H7 (cell line): ENCODE measurements around the gene MAP2. TPM values are rescaled to one million over a fixed set of nuclear protein-coding genes. Genes with fewer than 3 reads are reported as not detected.

Experiments
- DNase-seq: peaks from one replicate; pipeline ENCODE4 v3.0.0; 2012
- H3K27me3 ChIP-seq: 2 replicates; pipeline ENCODE4 v1.6.0; 2011; ENCODE audit warnings: mild to moderate bottlenecking, low read length; ENCODE audit not compliant: control insufficient read depth, insufficient read depth
- H3K36me3 ChIP-seq: replicated peaks from 2 replicates; pipeline ENCODE4 v1.5.1; 2011; ENCODE audit warnings: low read length; ENCODE audit not compliant: control insufficient read depth, insufficient read depth
- H3K4me3 ChIP-seq: 2 replicates; pipeline ENCODE4 v1.5.1; 2011; ENCODE audit warnings: low read depth, mild to moderate bottlenecking, control low read depth, low read length, moderate library complexity; ENCODE audit not compliant: insufficient read depth
- total RNA-seq: library from RNA; depleted of rRNA; stranded (reverse); fragments of >200 nt; shearing (Covaris generic); gene quantifications from 2 replicates; pipeline ENCODE4 v1.2.3, GENCODE V29; 2014

Gene MAP2
- total RNA-seq, 1 experiment from 2014 or later, result 1.6 TPM

DNA sequence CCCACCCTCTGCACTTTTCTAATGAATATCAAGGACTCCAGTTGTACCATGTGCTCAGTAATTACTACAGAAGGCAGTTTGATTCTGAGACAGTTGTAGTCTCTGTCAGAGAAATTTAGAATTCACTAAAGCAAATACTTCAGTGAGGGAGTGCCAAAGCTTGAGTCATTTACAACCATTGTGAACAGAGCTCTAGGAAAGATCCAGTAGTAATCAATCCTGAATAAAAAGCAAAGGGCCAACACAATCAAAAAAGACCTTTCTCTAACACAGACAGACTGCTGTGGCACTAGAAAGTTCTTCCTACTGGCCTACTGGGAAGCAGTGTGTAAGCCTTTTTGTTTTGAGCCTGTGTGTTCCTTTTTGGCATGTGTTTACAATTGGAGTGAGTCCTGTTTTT is 212.2 kb downstream of the MAP2 start:
- DNase-seq, result no peak
- H3K4me3 ChIP-seq, result no peak overlapping the region
- H3K27me3 ChIP-seq, result no peaks in the 10 kb centered on the region
- H3K36me3 ChIP-seq, result no peaks in the 10 kb centered on the region

DNA sequence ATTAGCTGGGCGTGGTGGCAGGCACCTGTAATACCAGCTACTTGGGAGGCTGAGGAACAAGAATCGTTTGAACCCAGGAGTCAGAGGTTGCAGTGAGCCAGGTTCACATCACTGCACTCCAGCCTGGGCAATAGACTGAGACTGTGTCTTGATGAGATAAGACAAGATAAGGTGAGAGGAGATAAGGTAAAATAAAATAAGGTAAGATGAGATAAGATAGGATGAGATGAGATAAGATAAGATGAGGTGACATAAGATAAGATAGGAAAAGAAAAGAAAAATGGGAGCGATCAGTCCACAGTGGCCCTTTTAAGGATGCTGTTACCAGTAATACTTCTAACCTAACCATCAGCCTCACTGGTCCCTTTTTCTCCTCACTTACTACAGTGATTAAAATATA is 213.4 kb downstream of the MAP2 start:
- no peaks in the 10 kb centered on the region for H3K36me3 ChIP-seq

DNA sequence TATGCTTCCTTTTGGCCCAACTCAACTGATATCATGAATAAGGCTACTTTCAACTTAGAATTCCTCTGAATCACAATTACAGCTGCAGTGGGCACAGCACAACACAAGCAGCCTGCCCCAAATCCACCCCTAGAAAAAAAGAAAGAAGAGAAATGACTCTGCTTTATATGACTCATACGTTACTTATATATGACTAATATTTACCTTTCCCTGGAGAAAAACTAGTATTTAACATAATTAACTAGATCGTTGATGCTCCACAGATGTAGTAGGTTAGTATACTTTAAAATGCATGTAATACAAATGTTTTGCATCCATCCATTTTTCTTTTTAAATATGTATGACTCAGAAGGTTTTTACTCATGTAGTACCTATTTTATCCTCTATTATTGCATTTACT is 214.5 kb downstream of the MAP2 start:
- no peaks in the 10 kb centered on the region for H3K36me3 ChIP-seq
- no peak for DNase-seq
- no peak overlapping the region for H3K4me3 ChIP-seq
- no peaks in the 10 kb centered on the region for H3K27me3 ChIP-seq

More for the DNA sequence above, 213.4 kb downstream of the MAP2 start:
- DNase-seq, result no peak
- no peak overlapping the region for H3K4me3 ChIP-seq
- no peaks in the 10 kb centered on the region for H3K27me3 ChIP-seq

DNA sequence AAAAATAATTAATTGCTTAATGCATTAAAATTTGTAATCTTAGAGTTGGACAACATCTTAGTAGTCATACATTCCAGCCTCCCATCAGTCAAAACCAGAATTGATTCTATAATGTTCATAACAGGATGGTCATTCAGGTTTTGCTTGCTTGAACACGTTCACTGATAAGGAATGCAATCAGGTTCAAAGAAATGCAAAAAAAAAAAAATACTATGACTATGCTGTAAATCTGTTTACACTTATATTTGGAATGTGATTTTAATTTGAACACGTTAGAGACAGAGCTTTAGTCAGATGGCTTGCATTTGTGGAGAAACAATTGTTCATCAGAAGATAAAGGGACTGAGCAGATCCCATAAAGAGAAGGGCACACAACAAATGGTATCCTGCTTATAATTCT is 216.5 kb downstream of the MAP2 start:
- Histone ChIP-seq H3K27me3 (no peaks in the 10 kb centered on the region), H3K36me3 (no peaks in the 10 kb centered on the region), H3K4me3 (no peak overlapping the region)
- DNase-seq, result no peak

DNA sequence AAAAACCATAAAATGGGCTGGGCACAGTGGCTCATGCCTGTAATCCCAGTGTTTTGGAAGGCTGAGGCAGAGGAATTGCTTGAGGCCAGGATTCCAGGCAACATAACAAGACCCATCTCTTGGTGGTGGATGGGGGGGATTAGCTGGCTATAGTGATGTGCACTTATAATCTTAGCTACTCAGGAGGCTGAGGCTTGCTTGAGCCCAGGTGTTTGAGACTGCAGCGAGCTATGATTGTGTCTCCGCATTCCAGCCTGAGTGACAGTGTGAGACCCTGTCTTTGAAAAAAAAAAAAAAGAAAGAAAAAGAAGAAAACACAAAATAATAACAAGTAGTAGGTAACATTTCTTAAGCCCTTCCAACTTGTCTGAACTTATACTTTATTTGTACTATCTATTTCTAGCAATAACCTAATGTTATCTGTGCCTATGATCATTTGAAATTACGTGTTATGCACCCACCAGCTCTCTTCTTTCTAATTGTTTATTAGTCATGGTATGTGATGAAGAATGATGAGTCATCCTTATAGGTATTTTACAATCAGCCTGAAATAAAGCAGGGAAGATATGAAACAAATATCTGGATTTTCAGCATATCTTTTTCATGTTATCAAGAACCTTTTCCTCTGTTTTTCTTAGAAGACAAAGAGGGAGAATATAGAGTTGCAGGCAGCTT is 218.4 kb downstream of the MAP2 start:
- H3K36me3 ChIP-seq, result no peaks in the 10 kb centered on the region
- H3K27me3 ChIP-seq, result no peaks in the 10 kb centered on the region
- no peak for DNase-seq
- no peak overlapping the region for H3K4me3 ChIP-seq

DNA sequence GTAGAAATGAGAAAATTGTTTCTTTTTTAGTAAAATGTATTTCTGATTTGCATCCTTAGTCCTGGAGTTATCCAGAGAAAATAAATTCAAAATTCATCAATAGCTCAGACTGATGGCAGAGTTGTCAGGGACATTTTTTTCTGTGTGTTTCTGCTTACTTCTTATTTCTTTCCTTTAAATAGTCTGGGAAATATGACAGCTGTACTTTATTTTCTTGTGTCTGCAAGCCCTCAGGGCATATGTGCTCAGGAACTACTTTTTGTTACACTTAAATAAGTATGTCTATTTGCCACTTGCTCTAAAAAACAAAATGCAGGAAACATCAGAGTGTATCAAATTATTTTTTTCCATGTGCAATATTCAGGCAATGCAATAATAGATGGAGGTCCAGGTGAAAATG is 221.0 kb downstream of the MAP2 start:
- H3K27me3 ChIP-seq, result no peaks in the 10 kb centered on the region
- H3K36me3 ChIP-seq, result no peaks in the 10 kb centered on the region
- DNase-seq, result no peak
- H3K4me3 ChIP-seq, result no peak overlapping the region

DNA sequence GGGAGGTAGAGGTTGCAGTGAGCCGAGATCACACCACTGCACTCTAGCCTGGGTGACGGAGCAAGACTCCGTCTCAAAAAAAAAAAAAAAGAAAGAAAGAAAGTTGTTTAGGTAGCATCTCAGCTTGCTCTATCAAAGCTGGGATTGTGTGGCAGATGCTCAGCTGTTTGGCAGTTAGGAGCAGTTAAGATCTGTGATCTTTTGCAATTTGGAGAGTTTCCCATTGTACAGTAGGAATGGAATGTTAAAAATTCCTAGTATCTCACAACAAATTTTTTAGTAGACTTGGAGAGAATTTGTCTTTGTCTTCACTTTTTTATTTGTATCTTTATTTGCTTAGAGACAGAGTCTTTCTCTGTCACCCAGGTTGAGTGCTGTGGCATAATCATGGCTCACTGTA is 224.9 kb downstream of the MAP2 start:
- DNase-seq, result no peak
- Histone ChIP-seq H3K4me3 (no peak overlapping the region), H3K27me3 (no peaks in the 10 kb centered on the region), H3K36me3 (no peaks in the 10 kb centered on the region)

DNA sequence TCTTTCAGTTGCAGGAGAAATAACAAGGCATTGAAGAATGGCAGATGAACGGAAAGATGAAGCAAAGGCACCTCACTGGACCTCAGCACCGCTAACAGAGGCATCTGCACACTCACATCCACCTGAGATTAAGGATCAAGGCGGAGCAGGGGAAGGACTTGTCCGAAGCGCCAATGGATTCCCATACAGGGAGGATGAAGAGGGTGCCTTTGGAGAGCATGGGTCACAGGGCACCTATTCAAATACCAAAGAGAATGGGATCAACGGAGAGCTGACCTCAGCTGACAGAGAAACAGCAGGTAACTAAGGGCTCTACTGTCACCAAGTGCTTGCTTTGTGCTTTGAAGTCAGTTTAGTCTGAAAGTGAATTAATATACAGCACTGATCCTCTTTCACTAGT is 229.3 kb downstream of the MAP2 start:
- DNase-seq, result peak; percentile 2
- no peak overlapping the region for H3K4me3 ChIP-seq
- H3K36me3 ChIP-seq, result no peaks in the 10 kb centered on the region
- no peaks in the 10 kb centered on the region for H3K27me3 ChIP-seq

DNA sequence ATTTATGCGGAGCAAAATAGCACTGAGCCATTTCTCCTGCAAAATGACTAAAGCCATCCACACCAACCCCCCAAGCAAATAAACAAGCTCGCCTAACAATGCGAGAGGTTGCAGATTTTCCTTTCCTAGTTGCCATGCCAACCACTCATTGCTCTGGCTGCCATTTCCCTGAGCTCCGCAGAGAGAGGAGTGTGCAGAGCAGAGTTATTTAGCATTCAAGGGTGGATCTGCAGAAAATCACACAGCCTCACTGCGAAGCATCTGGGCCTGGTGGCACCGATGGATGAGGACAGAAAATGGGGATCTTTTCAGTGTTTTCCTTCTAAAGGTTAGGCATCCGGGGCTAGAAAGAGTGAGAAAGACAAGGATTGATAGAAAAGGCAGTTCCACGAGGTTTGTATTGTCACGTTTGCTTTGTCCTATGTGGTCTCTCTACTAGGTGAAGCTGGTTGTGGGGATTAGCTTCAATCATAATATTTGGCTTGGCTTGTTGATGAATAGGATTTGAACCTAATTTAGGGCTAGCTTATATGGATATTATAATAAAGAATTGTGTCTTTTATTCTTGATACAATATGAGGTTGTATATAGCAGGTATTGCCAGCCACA is 237.5 kb downstream of the MAP2 start:
- no peak overlapping the region for H3K4me3 ChIP-seq
- DNase-seq, result peak; percentile 33
- no peaks in the 10 kb centered on the region for H3K27me3 ChIP-seq
- H3K36me3 ChIP-seq, result no peaks in the 10 kb centered on the region

DNA sequence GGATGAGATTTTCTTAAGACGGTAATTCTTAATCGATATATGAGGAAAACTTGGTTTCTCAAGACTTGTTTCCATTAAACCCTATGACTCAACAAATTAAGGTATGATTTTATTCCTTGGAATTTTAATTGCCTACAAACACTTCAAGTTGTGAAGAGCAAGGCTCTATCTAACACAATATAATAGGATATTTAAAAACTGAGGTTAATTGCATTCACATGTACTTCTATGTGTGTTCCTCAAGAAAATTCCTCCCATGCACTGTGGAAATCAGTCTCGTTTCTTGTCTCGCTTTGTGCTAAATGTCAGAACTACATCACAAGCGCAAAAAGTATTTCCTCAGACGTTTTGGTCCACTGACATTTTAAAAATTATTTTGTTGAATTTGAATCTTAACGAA is 238.2 kb downstream of the MAP2 start:
- H3K36me3 ChIP-seq, result no peaks in the 10 kb centered on the region
- no peaks in the 10 kb centered on the region for H3K27me3 ChIP-seq
- DNase-seq, result no peak
- no peak overlapping the region for H3K4me3 ChIP-seq

DNA sequence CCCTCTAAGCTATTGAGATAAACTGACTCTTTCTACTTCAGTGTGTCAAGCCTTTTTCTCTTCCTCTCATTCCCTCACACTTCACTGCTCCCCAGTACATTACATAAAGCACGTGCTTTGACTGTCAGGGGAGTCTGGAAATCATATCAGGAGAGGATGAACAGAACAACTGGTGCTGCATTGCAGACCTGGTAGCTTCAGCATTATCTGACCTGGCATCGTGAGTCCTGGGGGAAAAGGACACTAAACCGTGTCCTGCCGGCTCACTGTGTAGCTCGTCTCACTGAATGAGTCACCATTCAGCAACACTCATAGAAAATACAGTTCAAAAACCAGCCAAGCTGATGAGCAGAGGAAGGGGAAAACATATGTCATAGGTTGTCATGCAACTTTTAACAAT is 239.3 kb downstream of the MAP2 start:
- Histone ChIP-seq H3K27me3 (no peaks in the 10 kb centered on the region), H3K4me3 (no peak overlapping the region)
- no peak for DNase-seq

DNA sequence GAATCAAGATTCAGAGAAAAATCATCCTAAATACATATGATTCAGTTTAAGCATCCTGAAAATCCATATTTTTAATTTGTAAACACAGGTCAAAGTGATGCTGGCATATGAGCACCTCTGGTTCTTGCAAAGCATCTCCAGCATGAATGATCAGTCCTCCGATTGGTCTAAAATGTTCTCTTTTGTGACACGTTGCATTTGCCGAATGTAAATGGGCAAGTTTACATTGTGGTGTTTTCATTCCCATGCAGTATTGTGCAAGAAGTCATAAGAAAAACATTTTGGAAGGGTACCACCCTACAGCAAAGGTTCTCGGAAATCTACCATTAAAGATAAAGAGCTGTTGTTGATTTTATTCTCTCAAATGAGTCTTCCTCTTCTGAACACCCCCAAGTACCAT is 239.8 kb downstream of the MAP2 start:
- no peak for DNase-seq
- H3K4me3 ChIP-seq, result no peak overlapping the region
- H3K36me3 ChIP-seq, result no peaks in the 10 kb centered on the region
- no peaks in the 10 kb centered on the region for H3K27me3 ChIP-seq

More for the DNA sequence above, 239.3 kb downstream of the MAP2 start:
- H3K36me3 ChIP-seq, result no peaks in the 10 kb centered on the region

DNA sequence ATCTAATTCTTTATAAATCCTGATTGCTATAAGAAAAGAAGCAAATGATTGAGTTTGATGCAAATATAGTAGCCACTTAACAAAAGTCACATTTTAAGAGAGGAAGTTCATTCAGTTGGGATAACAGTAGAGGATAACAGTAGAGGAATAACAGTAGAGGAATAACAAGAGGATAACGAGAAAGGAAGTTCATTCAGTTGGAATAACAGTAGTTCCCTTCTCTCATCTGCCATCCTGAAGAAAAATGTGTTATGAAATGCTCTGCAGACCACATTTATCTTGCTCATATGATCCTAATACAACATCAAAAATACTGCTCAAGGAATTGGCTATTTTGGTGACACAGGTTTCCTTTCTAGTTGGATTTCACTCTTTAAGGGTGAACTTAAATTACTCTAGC is 242.4 kb downstream of the MAP2 start:
- no peak for DNase-seq
- Histone ChIP-seq H3K4me3 (no peak overlapping the region), H3K27me3 (no peaks in the 10 kb centered on the region), H3K36me3 (no peaks in the 10 kb centered on the region)

DNA sequence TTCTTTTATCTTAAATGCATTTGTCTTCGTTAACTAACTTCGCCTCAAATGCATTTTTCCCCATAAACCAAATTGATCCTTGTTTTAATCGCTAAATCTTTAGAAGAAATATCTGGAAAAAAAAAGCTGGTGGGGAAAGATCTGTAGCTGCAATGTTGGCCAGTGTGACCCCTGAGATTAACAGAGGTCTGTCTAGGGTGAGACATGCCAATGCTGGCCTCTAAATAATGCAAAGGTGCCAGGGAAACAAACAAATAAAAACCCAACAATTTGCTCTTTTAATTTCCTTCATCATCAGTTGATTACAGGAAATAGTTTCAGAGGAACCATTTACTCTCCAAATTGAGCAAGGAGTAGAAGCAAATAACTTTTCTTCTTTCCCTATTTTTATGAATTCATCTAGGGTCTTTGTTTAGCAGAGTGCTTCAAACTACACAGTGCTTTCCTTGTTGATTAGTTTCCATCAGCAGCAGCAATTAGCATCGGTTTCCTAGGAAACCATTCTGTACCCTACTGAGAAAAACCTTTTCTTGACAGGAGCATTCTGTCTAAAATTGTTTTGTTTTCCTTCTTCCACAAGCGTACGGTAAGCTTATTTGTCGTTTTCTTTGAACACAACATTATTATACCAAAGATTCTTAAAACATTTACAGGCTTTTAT is 247.3 kb downstream of the MAP2 start:
- Histone ChIP-seq H3K36me3 (no peaks in the 10 kb centered on the region), H3K27me3 (no peaks in the 10 kb centered on the region), H3K4me3 (no peak overlapping the region)
- DNase-seq, result no peak

DNA sequence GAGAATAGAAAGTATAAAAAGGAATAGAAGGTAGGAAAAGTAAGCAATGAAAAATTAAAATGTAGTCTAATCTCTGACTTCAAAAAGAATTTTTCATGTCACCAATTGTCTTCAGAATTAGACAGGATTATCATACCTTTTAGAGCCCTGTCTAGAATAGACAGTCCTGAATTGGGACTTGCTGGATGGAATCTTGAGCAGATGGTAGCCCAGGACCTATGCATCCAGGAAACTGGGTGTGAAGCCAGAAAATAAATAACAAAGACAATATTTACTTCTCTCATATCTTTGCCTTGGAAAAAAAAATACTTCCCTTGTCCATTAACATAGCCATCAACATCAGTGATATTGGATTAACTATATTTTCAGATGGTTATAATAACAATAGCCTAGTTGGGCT is 250.0 kb downstream of the MAP2 start:
- H3K27me3 ChIP-seq, result no peaks in the 10 kb centered on the region

More for the DNA sequence above, 250.0 kb downstream of the MAP2 start:
- no peaks in the 10 kb centered on the region for H3K36me3 ChIP-seq
- no peak for DNase-seq
- no peak overlapping the region for H3K4me3 ChIP-seq
